Neural cell (in vitro differentiated cells): ENCODE data around the gene PGR. TPM values are rescaled to one million over a fixed set of nuclear protein-coding genes. Genes with fewer than 3 reads are reported as not detected.

Experiments used
- H2AFZ ChIP-seq: fragments of 200-600, 300-800 bp; sonication (generic), shearing (Covaris generic); 2 replicates; pipeline ENCODE4 v1.6.0; 2014; ENCODE audit warnings: low read depth, mild to moderate bottlenecking, antibody characterized with exemption, low read length, moderate library complexity
- H3F3A ChIP-seq: fragments of 200-600 bp; shearing (Covaris generic); 2 replicates; pipeline ENCODE4 v1.6.1; 2016; ENCODE audit warnings: mild to moderate bottlenecking, moderate library complexity, mixed read lengths, antibody characterized with exemption, low read length; ENCODE audit not compliant: insufficient read depth, poor library complexity, severe bottlenecking
- H3K27ac ChIP-seq: fragments of 200-600, 300-800 bp; sonication (generic), shearing (Covaris generic); 2 replicates; pipeline ENCODE4 v1.5.1; 2014; ENCODE audit warnings: mild to moderate bottlenecking, low read length, moderate library complexity
- H3K27me3 ChIP-seq: fragments of 300-800, 200-600 bp; sonication (generic), shearing (Covaris generic); 2 replicates; pipeline ENCODE4 v1.6.0; 2014; ENCODE audit warnings: mild to moderate bottlenecking, low read depth, low read length, moderate library complexity; ENCODE audit not compliant: insufficient read depth
- H3K36me3 ChIP-seq: fragments of 300-800, 200-600 bp; sonication (generic), shearing (Covaris generic); 2 replicates; pipeline ENCODE4 v1.5.1; 2014; ENCODE audit warnings: mild to moderate bottlenecking, antibody characterized with exemption, low read length, moderate library complexity; ENCODE audit not compliant: insufficient read depth
- H3K4me2 ChIP-seq: fragments of 300-800, 200-600 bp; sonication (generic), shearing (Covaris generic); 2 replicates; pipeline ENCODE4 v1.6.0; 2014; ENCODE audit warnings: mild to moderate bottlenecking, low read length
- H3K4me3 ChIP-seq: fragments of 300-800, 200-600 bp; sonication (generic), shearing (Covaris generic); 2 replicates; pipeline ENCODE4 v1.5.1; 2014; ENCODE audit warnings: mild to moderate bottlenecking, low read length, moderate library complexity
- H3K79me2 ChIP-seq: fragments of 200-600 bp; shearing (Covaris generic); replicated peaks from 2 replicates; pipeline ENCODE4 v1.6.0; 2014; ENCODE audit warnings: mild to moderate bottlenecking, low read length, moderate library complexity; ENCODE audit not compliant: insufficient read depth
- H3K9ac ChIP-seq: fragments of 300-800, 200-600 bp; sonication (generic), shearing (Covaris generic); 2 replicates; pipeline ENCODE4 v1.6.1; 2016; ENCODE audit warnings: mild to moderate bottlenecking, low read length, mixed read lengths
- H3K9me2 ChIP-seq: fragments of 200-600 bp; shearing (Covaris generic); 2 replicates; pipeline ENCODE4 v1.6.1; 2016; ENCODE audit warnings: mild to moderate bottlenecking, low read length, mixed read lengths; ENCODE audit not compliant: insufficient read depth
- H3K9me3 ChIP-seq: fragments of 200-600, 300-800 bp; sonication (generic), shearing (Covaris generic); 2 replicates; pipeline ENCODE4 v1.6.1; 2016; ENCODE audit warnings: mild to moderate bottlenecking, mixed run types, low read length, moderate library complexity, mixed read lengths
- H4K20me1 ChIP-seq: fragments of 200-600 bp; shearing (Covaris generic); 2 replicates; pipeline ENCODE4 v1.6.1; 2016; ENCODE audit warnings: mild to moderate bottlenecking, mixed run types; ENCODE audit not compliant: insufficient read depth
- EP300 ChIP-seq: fragments of 450-650 bp; conservative IDR thresholded peaks from 2 replicates; pipeline ENCODE4 v1.6.1; 2014; ENCODE audit warnings: antibody characterized with exemption, mild to moderate bottlenecking, moderate library complexity; ENCODE audit not compliant: poor library complexity, severe bottlenecking
- EZH2 ChIP-seq: fragments of 200-600, 300-800 bp; shearing (Covaris generic), sonication (generic); IDR thresholded peaks from 2 replicates; pipeline ENCODE4 v1.6.1; 2014; ENCODE audit warnings: antibody characterized with exemption, low read length, borderline replicate concordance, mild to moderate bottlenecking; ENCODE audit not compliant: insufficient read depth, poor library complexity, severe bottlenecking
- MXI1 ChIP-seq: fragments of 450-650 bp; conservative IDR thresholded peaks from 2 replicates; pipeline ENCODE4 v1.6.1; 2014; ENCODE audit warnings: antibody characterized with exemption, mild to moderate bottlenecking; ENCODE audit not compliant: poor library complexity, severe bottlenecking
- POLR2AphosphoS5 ChIP-seq: IDR thresholded peaks from 2 replicates; pipeline ENCODE4 v1.6.1; 2012
- RAD21 ChIP-seq: fragments of 450-650 bp; conservative IDR thresholded peaks from 2 replicates; pipeline ENCODE4 v1.6.1; 2014; ENCODE audit warnings: antibody characterized with exemption, mild to moderate bottlenecking, moderate library complexity
- SMC3 ChIP-seq: fragments of 450-650 bp; conservative IDR thresholded peaks from 2 replicates; pipeline ENCODE4 v1.6.1; 2014; ENCODE audit warnings: antibody characterized with exemption, mild to moderate bottlenecking, moderate library complexity; ENCODE audit not compliant: poor library complexity
- TAF1 ChIP-seq: IDR thresholded peaks from 2 replicates; pipeline ENCODE4 v1.6.1; 2012; ENCODE audit warnings: low read depth
- polyA plus RNA-seq: library from polyadenylated mRNA; depleted of rRNA; stranded (reverse); fragments of >200 nt; gene quantifications from 2 replicates; pipeline ENCODE4 v1.2.3, GENCODE V29; 2014
- TF ChIP-seq, protein P1 (sequence below): fragments of 450-650 bp; IDR thresholded peaks from 2 replicates; pipeline ENCODE4 v1.5.1; 2014; ENCODE audit warnings: antibody characterized with exemption, mild to moderate bottlenecking, moderate library complexity; ENCODE audit not compliant: poor library complexity, severe bottlenecking
- TF ChIP-seq, protein P2 (sequence below): IDR thresholded peaks from 2 replicates; pipeline ENCODE4 v1.6.1; 2012; ENCODE audit warnings: borderline replicate concordance

PGR gene
- polyA plus RNA-seq, 1 donor from 2014 or later: not detected

DNA sequence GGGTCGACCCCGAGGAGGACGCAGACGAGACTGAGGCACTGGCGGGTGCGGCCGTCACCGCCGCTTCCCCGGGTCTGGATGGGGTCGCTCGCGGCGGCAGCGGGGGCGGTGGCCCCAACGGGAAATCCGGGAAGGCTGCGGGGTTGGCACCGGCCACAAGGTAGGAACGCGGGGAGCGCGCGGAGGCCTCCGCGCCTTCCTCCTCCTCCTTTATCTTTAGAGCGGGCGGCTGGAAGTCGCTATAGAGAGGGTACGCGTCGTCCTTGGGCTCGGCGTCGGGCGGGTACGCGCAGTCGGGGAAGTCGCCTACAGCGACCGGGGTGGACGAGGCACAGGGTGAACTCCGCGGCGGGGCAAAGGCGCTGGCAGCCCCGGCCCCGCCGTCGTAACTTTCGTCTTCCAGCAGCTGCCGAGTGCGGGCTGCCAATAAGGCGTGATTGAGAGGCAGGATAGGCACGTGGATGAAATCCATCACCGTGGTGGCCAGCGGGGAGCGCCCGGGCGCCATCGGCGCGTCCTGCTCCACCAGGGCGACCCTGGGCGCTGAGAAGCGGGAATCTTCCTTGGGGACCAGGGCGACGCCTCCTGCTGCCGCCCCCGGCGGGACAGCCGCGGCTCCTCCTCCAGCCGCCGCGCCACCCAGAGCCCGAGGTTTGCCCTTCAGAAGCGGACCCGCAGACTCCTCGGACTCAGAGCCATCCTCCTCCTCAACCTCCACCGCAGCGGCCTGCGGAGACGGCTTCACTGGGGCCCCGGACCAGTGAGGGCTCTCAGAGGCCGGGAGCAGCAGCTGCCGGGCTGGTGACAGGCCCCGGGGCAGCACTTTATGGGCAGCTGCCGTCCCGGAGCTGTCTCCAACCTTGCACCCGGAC, 1.7 kb downstream of the PGR start:
- Histone ChIP-seq H2AFZ (no peak overlapping the region), H3K9ac (peak overlapping the region; percentile 36), H4K20me1 (no peaks in the 10 kb centered on the region), H3K27ac (no peak overlapping the region), H3K36me3 (no peaks in the 10 kb centered on the region), H3K9me2 (no peaks in the 10 kb centered on the region), H3K9me3 (no peaks in the 10 kb centered on the region), H3K79me2 (no peaks in the 10 kb centered on the region), H3K4me2 (peak overlapping the region; percentile 35), H3K27me3 (peaks cover 91% of the 10 kb centered on the region), H3F3A (no peaks in the 10 kb centered on the region), H3K4me3 (peak overlapping the region; percentile 68)
- TF ChIP-seq, protein P1, sequence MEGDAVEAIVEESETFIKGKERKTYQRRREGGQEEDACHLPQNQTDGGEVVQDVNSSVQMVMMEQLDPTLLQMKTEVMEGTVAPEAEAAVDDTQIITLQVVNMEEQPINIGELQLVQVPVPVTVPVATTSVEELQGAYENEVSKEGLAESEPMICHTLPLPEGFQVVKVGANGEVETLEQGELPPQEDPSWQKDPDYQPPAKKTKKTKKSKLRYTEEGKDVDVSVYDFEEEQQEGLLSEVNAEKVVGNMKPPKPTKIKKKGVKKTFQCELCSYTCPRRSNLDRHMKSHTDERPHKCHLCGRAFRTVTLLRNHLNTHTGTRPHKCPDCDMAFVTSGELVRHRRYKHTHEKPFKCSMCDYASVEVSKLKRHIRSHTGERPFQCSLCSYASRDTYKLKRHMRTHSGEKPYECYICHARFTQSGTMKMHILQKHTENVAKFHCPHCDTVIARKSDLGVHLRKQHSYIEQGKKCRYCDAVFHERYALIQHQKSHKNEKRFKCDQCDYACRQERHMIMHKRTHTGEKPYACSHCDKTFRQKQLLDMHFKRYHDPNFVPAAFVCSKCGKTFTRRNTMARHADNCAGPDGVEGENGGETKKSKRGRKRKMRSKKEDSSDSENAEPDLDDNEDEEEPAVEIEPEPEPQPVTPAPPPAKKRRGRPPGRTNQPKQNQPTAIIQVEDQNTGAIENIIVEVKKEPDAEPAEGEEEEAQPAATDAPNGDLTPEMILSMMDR: no peak
- TF ChIP-seq RAD21: no peak
- TF ChIP-seq EZH2: peak; percentile 53
- TF ChIP-seq, protein P2, sequence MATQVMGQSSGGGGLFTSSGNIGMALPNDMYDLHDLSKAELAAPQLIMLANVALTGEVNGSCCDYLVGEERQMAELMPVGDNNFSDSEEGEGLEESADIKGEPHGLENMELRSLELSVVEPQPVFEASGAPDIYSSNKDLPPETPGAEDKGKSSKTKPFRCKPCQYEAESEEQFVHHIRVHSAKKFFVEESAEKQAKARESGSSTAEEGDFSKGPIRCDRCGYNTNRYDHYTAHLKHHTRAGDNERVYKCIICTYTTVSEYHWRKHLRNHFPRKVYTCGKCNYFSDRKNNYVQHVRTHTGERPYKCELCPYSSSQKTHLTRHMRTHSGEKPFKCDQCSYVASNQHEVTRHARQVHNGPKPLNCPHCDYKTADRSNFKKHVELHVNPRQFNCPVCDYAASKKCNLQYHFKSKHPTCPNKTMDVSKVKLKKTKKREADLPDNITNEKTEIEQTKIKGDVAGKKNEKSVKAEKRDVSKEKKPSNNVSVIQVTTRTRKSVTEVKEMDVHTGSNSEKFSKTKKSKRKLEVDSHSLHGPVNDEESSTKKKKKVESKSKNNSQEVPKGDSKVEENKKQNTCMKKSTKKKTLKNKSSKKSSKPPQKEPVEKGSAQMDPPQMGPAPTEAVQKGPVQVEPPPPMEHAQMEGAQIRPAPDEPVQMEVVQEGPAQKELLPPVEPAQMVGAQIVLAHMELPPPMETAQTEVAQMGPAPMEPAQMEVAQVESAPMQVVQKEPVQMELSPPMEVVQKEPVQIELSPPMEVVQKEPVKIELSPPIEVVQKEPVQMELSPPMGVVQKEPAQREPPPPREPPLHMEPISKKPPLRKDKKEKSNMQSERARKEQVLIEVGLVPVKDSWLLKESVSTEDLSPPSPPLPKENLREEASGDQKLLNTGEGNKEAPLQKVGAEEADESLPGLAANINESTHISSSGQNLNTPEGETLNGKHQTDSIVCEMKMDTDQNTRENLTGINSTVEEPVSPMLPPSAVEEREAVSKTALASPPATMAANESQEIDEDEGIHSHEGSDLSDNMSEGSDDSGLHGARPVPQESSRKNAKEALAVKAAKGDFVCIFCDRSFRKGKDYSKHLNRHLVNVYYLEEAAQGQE: no peak

DNA sequence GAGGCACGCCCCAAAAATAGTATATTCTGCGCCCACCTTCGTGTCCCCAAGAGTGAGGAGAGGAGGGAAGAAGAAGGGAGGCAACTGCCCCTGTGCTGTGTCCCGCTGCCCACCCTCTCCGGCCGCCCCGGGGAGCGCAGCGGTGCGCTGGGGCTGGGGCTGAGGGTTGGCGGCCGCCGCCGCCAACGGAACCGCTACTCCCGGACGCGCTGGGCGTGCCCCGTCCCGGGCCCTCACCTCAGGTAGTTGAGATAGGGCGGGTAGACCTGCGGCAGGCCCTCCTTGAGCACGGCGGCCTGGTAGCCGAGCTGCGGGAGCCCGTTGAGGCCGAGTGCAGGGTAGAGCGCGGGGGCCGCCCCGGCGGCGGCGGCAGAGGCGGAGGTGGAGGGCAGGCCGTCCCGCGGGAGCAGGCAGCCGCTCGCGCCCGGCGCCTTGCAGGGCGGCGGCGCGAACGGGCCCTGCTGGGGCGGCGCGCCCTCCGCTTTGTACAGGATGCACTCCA, 2.4 kb downstream of the PGR start:
- H3K27ac ChIP-seq: no peak overlapping the region
- no peak for TF ChIP-seq EZH2
- no peak for TF ChIP-seq RAD21
- no peak for TF ChIP-seq EP300
- TF ChIP-seq, protein P1: no peak
- TF ChIP-seq POLR2AphosphoS5: no peak
- no peak for TF ChIP-seq SMC3
- TF ChIP-seq, protein P2: no peak
- TF ChIP-seq MXI1: no peak
- no peak for TF ChIP-seq TAF1
- no peaks in the 10 kb centered on the region for H3K36me3 ChIP-seq
- H4K20me1 ChIP-seq: no peaks in the 10 kb centered on the region
- peak overlapping the region; percentile 36 for H3K9ac ChIP-seq
- H3K9me3 ChIP-seq: no peaks in the 10 kb centered on the region
- peaks cover 84% of the 10 kb centered on the region for H3K27me3 ChIP-seq
- H2AFZ ChIP-seq: no peak overlapping the region
- peak overlapping the region; percentile 68 for H3K4me3 ChIP-seq
- no peaks in the 10 kb centered on the region for H3F3A ChIP-seq
- no peak overlapping the region for H3K4me2 ChIP-seq
- H3K9me2 ChIP-seq: no peaks in the 10 kb centered on the region
- no peaks in the 10 kb centered on the region for H3K79me2 ChIP-seq
